HAP-1 (cell line): Measurements from ENCODE around the gene KRTAP10-3.
A peak's percentile ranks its signal among the peaks of the same experiment; 100 is the strongest.

Experiments used
- DNase-seq, 2 experiments: peaks; one replicate each; pipeline ENCODE4 v3.0.0-alpha.2; 2016 to 2020; ENCODE audit warnings: low spot score in 2 of 2
- H3K27me3 ChIP-seq: fragments of 250-450 bp; sonication (Bioruptor Pico); 2 replicates; pipeline ENCODE4 v1.5.1; 2020; ENCODE audit warnings: low read depth, mild to moderate bottlenecking, moderate library complexity
- H3K36me3 ChIP-seq: fragments of 250-450 bp; sonication (Bioruptor Pico); replicated peaks from 2 replicates; pipeline ENCODE4 v1.5.1; 2020; ENCODE audit warnings: mild to moderate bottlenecking
- H3K4me1 ChIP-seq: fragments of 250-450 bp; sonication (Bioruptor Pico); 2 replicates; pipeline ENCODE4 v1.5.1; 2020; ENCODE audit warnings: mild to moderate bottlenecking
- H3K4me3 ChIP-seq: fragments of 250-450 bp; sonication (Bioruptor Pico); 2 replicates; pipeline ENCODE4 v1.5.1; 2020; ENCODE audit warnings: mild to moderate bottlenecking, moderate library complexity
- H3K9me3 ChIP-seq: fragments of 250-450 bp; sonication (Bioruptor Pico); 2 replicates; pipeline ENCODE4 v1.5.1; 2020; ENCODE audit warnings: mild to moderate bottlenecking, moderate library complexity
- in situ Hi-C: fragments of 300-500 bp; cut with MboI; formaldehyde crosslinking; loops from 3 replicates; pipeline ENCODE4 v1.14.3; 2020; ENCODE audit warnings: low sequenced_read_pairs, inconsistent platforms, mixed read lengths

The KRTAP10-3 gene

DNA sequence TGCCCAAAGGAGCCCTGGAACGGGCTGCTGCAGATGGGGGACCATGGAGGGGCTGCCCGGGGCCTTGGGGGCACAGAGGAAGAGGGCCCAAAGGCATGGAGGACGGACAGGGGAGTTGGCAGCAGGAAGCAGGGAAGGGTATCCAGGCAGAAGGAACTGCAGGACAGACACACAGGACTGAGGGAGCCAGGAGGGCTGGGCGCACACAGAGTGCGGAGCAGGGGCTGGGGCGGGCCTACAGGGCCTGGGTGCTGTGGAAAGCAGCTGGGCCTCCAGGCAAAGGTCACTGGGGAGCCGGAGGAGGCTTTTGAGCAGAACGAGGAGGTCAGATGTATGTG lies 46.7 kb downstream of the KRTAP10-3 start:
- H3K4me1 ChIP-seq, result no peaks in the 10 kb centered on the region
- H3K4me3 ChIP-seq, result no peak overlapping the region
- no peaks in the 10 kb centered on the region for H3K36me3 ChIP-seq
- in situ Hi-C loops, result no loop called here
- H3K9me3 ChIP-seq, result no peaks in the 10 kb centered on the region
- H3K27me3 ChIP-seq, result no peaks in the 10 kb centered on the region; the same call in 1 of the 2 replicates
- no peak for DNase-seq

DNA sequence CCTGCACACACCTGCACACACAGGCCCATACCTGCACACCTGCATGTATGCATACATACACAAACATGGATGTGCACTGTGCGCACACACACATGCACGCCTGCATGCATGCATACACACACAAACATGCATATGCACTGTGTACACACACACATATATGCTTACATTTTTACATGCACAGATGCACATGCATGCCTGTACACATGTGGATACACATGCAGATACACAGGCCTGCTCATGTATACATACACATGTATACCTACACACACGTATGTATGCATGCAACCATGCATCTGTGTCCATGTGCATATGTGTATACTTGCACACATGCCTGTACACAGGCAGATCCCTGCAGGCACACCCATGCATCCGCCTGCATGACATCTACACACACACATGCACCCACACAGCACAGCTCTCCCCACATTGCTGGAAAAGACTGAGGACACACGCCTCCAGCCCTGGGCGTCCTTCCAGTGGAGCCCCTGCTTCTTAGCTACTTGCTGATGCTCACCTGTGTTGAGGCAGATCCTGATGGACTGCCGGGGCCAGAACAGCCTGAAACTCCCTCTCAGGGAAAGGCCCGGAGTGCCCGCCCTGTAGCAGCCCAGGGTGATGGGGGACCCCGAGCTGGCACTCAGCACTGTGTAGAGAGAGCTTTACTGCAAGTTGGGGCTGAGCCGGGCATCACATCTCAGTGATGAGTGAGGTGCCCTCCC lies 47.2 kb downstream of the KRTAP10-3 start:
- Histone ChIP-seq H3K4me3 (no peak overlapping the region), H3K9me3 (no peaks in the 10 kb centered on the region), H3K36me3 (no peaks in the 10 kb centered on the region), H3K27me3 (no peaks in the 10 kb centered on the region; the same call in 1 of the 2 replicates), H3K4me1 (no peaks in the 10 kb centered on the region)
- in situ Hi-C loops, result no loop called here
- DNase-seq, result no peak

DNA sequence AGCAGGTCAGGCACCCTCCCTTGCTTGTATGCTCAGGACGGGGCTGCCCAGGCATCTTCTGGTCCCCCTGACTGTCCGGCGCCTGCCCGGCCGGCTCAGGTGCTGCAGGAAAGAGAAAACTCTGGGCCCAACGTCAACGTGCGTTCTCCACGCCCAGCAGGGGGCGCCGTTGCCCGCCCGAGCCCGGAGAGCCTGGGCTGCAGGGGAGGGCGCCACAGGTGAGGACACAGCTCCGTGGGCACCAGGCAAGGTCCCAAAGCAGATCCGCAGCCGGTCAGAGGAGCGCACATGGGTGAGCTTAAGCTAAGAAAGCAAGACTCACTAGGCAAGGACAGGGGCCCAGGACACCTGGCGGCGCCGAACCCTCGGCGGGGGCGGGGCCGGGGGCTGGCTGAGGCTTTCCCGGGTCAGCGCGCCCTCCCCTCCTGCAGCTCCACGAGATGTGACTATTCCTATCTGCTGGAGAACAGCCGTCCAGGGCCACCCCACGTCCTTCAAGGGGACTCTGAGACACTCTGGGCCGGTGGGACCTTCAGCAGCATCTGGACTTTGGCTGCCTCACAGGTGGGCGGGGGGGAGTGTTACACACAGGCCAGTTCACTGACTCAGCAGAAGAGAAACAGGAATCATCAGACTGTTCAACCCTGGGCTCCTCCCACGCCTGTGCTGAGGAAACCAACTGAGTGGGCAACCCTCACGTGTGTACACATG lies 47.9 kb downstream of the KRTAP10-3 start:
- H3K9me3 ChIP-seq, result no peaks in the 10 kb centered on the region
- no peaks in the 10 kb centered on the region for H3K36me3 ChIP-seq
- in situ Hi-C loops, result no loop called here
- peak overlapping the region; percentile 18 for H3K4me3 ChIP-seq
- no peaks in the 10 kb centered on the region for H3K4me1 ChIP-seq
- DNase-seq, result peak; percentile 26 to 81
- no peaks in the 10 kb centered on the region; the same call in 1 of the 2 replicates for H3K27me3 ChIP-seq

DNA sequence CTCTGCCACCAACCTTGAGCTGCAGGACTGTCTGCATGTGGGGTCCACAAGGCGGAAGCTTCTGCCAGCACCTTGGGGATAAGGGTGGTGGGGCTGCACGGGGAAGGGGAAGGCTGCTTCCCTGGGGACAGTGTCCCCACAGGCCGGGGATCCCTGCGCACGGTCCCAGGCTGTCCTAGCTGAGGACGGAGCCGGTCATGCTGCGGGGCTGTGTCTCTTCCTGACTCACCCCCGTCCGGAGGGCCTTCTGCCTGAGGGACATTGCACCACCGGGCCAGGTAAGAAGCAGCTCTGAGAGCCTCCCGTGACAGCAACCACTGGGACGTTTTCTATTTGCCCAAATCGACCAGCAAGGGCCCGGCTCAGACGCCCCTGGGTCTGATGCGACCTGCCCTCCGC lies 48.5 kb downstream of the KRTAP10-3 start:
- H3K4me3 ChIP-seq, result no peak overlapping the region
- DNase-seq, result no peak
- no peaks in the 10 kb centered on the region; the same call in 1 of the 2 replicates for H3K27me3 ChIP-seq
- no peaks in the 10 kb centered on the region for H3K36me3 ChIP-seq
- in situ Hi-C loops, result no loop called here
- H3K4me1 ChIP-seq, result no peaks in the 10 kb centered on the region
- H3K9me3 ChIP-seq, result no peaks in the 10 kb centered on the region

DNA sequence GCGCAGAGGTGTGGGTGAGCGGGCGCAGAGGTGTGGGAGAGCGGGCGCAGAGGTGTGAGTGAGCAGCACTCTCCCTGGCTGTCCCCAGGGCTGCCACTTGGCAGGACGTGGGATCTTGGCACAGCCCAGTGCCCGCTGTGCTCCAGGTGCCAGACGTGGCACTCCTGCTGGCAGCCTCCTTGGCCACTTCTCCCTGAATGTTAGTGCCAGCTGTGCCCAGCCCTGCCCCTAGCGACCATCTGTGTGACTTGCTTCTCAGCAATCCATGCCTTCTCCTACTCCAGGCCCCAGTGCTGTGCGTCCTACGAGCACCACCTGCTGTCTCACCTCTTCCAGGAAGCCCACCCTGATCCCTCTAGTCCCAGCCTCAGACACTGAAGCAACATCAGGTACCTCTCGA lies 49.1 kb downstream of the KRTAP10-3 start:
- Histone ChIP-seq H3K9me3 (no peaks in the 10 kb centered on the region), H3K27me3 (no peaks in the 10 kb centered on the region; the same call in 1 of the 2 replicates), H3K4me3 (no peak overlapping the region), H3K4me1 (no peaks in the 10 kb centered on the region), H3K36me3 (no peaks in the 10 kb centered on the region)
- in situ Hi-C loops, result loop anchor here (5.0 kb wide), 1 partner anchor 283 kb away; no protein-coding TSS in a partner anchor
- DNase-seq, result no peak

DNA sequence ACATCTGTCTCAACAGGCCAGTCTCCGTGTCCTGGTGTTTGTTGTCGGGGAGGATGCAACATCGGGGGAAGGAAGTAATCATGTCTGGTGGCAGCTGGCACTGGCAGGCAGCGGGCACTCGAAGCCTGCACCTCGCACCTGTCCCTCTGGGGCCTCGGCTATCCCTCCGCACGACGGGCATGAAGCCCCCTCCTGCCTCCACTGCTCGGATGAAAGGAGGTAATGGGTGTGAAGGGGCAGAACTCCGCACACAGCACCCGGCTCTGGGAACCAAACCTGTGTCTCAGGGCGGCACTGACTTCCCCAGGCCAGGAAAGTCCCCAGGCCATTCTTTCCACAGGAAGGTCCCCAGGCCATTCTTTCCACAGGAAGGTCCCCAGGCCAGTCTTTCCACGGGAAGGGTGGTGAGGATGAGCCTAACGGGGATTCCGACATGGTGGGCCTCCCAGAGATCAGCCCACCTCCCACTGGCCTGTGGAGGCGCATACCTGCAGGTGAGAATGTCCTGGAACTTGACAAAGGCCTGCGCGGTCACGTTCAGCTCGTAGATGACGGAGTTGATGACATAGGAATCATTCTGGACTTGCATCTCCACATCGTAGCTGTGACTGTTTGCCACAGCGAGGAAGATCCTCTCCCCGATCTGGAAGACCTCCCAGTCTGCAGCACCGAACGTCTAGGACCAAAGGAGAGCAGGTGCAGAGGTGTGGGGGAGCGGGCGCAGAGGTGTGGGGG lies 49.7 kb downstream of the KRTAP10-3 start:
- H3K36me3 ChIP-seq, result no peaks in the 10 kb centered on the region
- DNase-seq, result no peak
- no peaks in the 10 kb centered on the region for H3K9me3 ChIP-seq
- H3K4me1 ChIP-seq, result no peaks in the 10 kb centered on the region
- in situ Hi-C loops, result loop anchor here (5.0 kb wide), 1 partner anchor 283 kb away; no protein-coding TSS in a partner anchor
- no peaks in the 10 kb centered on the region; the same call in 1 of the 2 replicates for H3K27me3 ChIP-seq
- H3K4me3 ChIP-seq, result no peak overlapping the region

DNA sequence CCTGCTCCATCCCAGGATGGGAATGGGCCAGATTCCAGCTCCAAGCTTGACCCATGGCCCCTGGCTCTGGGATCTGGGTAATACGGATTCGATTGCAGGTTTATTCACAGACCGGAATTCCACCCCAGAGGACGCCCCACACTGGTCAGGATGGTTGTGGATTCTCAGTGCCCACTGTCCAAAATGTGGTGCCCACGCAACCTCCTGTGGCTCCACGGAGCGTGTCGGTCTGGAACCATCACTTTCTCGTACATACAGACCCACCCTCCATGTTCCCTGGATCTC lies 50.2 kb downstream of the KRTAP10-3 start:
- no peaks in the 10 kb centered on the region for H3K4me1 ChIP-seq
- H3K9me3 ChIP-seq, result no peaks in the 10 kb centered on the region
- in situ Hi-C loops, result loop anchor here (5.0 kb wide), 1 partner anchor 284 kb away; no protein-coding TSS in a partner anchor

More for the DNA sequence above, 50.2 kb downstream of the KRTAP10-3 start:
- Histone ChIP-seq H3K36me3 (no peaks in the 10 kb centered on the region), H3K4me3 (no peak overlapping the region), H3K27me3 (no peaks in the 10 kb centered on the region; the same call in 1 of the 2 replicates)
- no peak for DNase-seq
